Peyer's patch (tissue), 4 donors: ENCODE measurements around the gene COX14.

ENCODE experiments used
- CTCF ChIP-seq, 6 experiments: fragments of 450-650 bp in 4 of 6; fragments of 200-600 bp in 2 of 6; sonication (generic) in 1 of 6; IDR thresholded peaks; one replicate each; pipeline ENCODE4 v1.5.1; 2017 to 2019; ENCODE audit warnings: antibody characterized with exemption in 6 of 6, mild to moderate bottlenecking in 3 of 6, moderate library complexity in 1 of 6
- POLR2A ChIP-seq, 2 donors: fragments of 450-650 bp; IDR thresholded peaks; one replicate each; pipeline ENCODE4 v1.5.1; 2017; ENCODE audit warnings: antibody characterized with exemption in 2 of 2, mild to moderate bottlenecking in 2 of 2, moderate library complexity in 2 of 2

GRCh38 chr12:50105913-50106450, 6.1 kb upstream of the COX14 start:
- TF ChIP-seq CTCF (IDR thresholded peaks at IDR 0.05) (no peak), POLR2A (IDR thresholded peaks at IDR 0.05) (no peak)
